Measurements from ENCODE around the gene ZMAT5.

The ZMAT5 gene

GRCh38 chr22:29729161-29729560, 37.6 kb downstream of the ZMAT5 start:
- in situ Hi-C loops (cut with HindIII; ENCODE audit: low pct_ligation_motif_present, low sequenced_read_pairs): no loop called here
- no peak for DNase-seq
- no peaks in the 10 kb centered on the region for H3K36me3 ChIP-seq (replicated peaks)
- no peak overlapping the region for H3K27ac ChIP-seq
- H3K4me3 ChIP-seq (ENCODE audit: low read depth, low read length): no peak overlapping the region
- H3K27me3 ChIP-seq (replicated peaks): no peaks in the 10 kb centered on the region
- no peak for TF ChIP-seq CTCF (IDR thresholded peaks at IDR 0.05; ENCODE audit: low read depth, low read length, missing control alignments)

GRCh38 chr22:29727131-29727523, 39.7 kb downstream of the ZMAT5 start:
- Histone ChIP-seq H3K4me3 (ENCODE audit: low read depth, low read length) (no peak overlapping the region), H3K27me3 (replicated peaks) (no peaks in the 10 kb centered on the region), H3K36me3 (replicated peaks) (no peaks in the 10 kb centered on the region), H3K27ac (no peak overlapping the region)
- peak; percentile 65 for TF ChIP-seq CTCF (IDR thresholded peaks at IDR 0.05; ENCODE audit: low read depth, low read length, missing control alignments)
- in situ Hi-C loops (cut with HindIII; ENCODE audit: low pct_ligation_motif_present, low sequenced_read_pairs): no loop called here
- DNase-seq: no peak

GRCh38 chr22:29726512-29727130, 40.2 kb downstream of the ZMAT5 start:
- TF ChIP-seq CTCF (IDR thresholded peaks at IDR 0.05; ENCODE audit: low read depth, low read length, missing control alignments): no peak
- DNase-seq: no peak
- Histone ChIP-seq H3K4me3 (ENCODE audit: low read depth, low read length) (no peak overlapping the region), H3K27me3 (replicated peaks) (no peaks in the 10 kb centered on the region), H3K27ac (no peak overlapping the region), H3K36me3 (replicated peaks) (no peaks in the 10 kb centered on the region)
- in situ Hi-C loops (cut with HindIII; ENCODE audit: low pct_ligation_motif_present, low sequenced_read_pairs): no loop called here

- no peak overlapping the region for H3K27ac ChIP-seq
- no peak for TF ChIP-seq CTCF (IDR thresholded peaks at IDR 0.05; ENCODE audit: low read depth, low read length, missing control alignments)
- no peak overlapping the region for H3K4me3 ChIP-seq (ENCODE audit: low read depth, low read length)
- H3K36me3 ChIP-seq (replicated peaks): no peaks in the 10 kb centered on the region
- in situ Hi-C loops (cut with HindIII; ENCODE audit: low pct_ligation_motif_present, low sequenced_read_pairs): no loop called here
- no peak for DNase-seq
- H3K27me3 ChIP-seq (replicated peaks): peaks cover 3% of the 10 kb centered on the region
These were observed 40.7 kb downstream of the ZMAT5 start for GRCh38 chr22:29726106-29726505.

GRCh38 chr22:29724843-29725242, 42.0 kb downstream of the ZMAT5 start:
- H3K36me3 ChIP-seq (replicated peaks): no peaks in the 10 kb centered on the region
- H3K4me3 ChIP-seq (ENCODE audit: low read depth, low read length): no peak overlapping the region
- in situ Hi-C loops (cut with HindIII; ENCODE audit: low pct_ligation_motif_present, low sequenced_read_pairs): no loop called here
- TF ChIP-seq CTCF (IDR thresholded peaks at IDR 0.05; ENCODE audit: low read depth, low read length, missing control alignments): no peak
- no peak overlapping the region for H3K27ac ChIP-seq
- no peak for DNase-seq
- H3K27me3 ChIP-seq (replicated peaks): peaks cover 10% of the 10 kb centered on the region

- no peak for DNase-seq
- H3K27me3 ChIP-seq (replicated peaks): peaks cover 18% of the 10 kb centered on the region
- in situ Hi-C loops (cut with HindIII; ENCODE audit: low pct_ligation_motif_present, low sequenced_read_pairs): no loop called here
- no peak overlapping the region for H3K27ac ChIP-seq
- H3K4me3 ChIP-seq (ENCODE audit: low read depth, low read length): no peak overlapping the region
- peak; percentile 11 for TF ChIP-seq CTCF (IDR thresholded peaks at IDR 0.05; ENCODE audit: low read depth, low read length, missing control alignments)
- H3K36me3 ChIP-seq (replicated peaks): no peaks in the 10 kb centered on the region
These were observed 43.0 kb downstream of the ZMAT5 start for GRCh38 chr22:29723766-29724165.

Data from brain microvascular endothelial cell (primary cell).